ENCODE data around the gene LGALS12. TPM values are rescaled to one million over a fixed set of nuclear protein-coding genes. Genes with fewer than 3 reads are reported as not detected.

LGALS12 gene
- total RNA-seq, 2 donors from 2014 or later: 2.9 TPM; not detected in 1

DNA sequence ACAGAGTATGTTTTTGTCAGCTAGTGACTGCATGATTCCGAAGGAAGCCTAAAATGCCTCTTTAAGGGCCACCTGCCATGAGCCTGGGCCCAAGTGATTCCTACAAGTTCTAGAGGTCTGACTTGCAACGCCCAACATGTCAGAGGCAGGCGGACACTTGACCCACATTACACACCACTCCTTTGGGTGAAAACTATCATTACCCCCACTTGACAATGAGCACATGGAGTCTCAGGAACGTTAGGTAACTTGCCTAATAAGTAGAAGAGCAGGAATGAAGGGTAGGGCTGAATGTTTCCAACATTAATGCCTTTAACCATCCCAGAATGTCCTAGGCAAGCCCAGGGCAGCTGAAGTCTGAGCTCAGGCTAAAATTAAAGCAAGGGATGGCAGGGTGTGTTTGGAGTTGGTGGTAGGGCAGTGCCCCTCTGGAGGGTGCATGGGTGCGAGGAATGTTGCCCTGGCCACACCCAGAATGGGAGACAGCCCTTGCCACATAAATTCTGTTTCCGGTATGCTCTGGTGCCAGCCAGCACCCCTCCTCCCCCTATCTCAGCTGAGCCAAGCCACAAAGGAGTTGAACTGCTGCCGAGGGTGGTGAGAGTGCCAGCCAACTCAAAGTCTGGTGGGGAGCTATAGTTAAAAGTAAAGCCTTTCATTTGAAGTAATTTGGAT lies 54.8 kb downstream of the LGALS12 start:
- no peaks in the 10 kb centered on the region for H3K27me3 ChIP-seq
- peak overlapping the region in 1 of 2 donors; percentile 8 for H3K27ac ChIP-seq
- peak; percentile 50 for DNase-seq (ENCODE audit: low spot score)
- TF ChIP-seq, protein P1, sequence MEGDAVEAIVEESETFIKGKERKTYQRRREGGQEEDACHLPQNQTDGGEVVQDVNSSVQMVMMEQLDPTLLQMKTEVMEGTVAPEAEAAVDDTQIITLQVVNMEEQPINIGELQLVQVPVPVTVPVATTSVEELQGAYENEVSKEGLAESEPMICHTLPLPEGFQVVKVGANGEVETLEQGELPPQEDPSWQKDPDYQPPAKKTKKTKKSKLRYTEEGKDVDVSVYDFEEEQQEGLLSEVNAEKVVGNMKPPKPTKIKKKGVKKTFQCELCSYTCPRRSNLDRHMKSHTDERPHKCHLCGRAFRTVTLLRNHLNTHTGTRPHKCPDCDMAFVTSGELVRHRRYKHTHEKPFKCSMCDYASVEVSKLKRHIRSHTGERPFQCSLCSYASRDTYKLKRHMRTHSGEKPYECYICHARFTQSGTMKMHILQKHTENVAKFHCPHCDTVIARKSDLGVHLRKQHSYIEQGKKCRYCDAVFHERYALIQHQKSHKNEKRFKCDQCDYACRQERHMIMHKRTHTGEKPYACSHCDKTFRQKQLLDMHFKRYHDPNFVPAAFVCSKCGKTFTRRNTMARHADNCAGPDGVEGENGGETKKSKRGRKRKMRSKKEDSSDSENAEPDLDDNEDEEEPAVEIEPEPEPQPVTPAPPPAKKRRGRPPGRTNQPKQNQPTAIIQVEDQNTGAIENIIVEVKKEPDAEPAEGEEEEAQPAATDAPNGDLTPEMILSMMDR (IDR thresholded peaks at IDR 0.05): no peak
- H3K9me3 ChIP-seq: no peaks in the 10 kb centered on the region
- no peak overlapping the region for H3K4me3 ChIP-seq
- H3K36me3 ChIP-seq: no peaks in the 10 kb centered on the region
- peaks cover 0 to 5% of the 10 kb centered on the region in 2 donors for H3K4me1 ChIP-seq

DNA sequence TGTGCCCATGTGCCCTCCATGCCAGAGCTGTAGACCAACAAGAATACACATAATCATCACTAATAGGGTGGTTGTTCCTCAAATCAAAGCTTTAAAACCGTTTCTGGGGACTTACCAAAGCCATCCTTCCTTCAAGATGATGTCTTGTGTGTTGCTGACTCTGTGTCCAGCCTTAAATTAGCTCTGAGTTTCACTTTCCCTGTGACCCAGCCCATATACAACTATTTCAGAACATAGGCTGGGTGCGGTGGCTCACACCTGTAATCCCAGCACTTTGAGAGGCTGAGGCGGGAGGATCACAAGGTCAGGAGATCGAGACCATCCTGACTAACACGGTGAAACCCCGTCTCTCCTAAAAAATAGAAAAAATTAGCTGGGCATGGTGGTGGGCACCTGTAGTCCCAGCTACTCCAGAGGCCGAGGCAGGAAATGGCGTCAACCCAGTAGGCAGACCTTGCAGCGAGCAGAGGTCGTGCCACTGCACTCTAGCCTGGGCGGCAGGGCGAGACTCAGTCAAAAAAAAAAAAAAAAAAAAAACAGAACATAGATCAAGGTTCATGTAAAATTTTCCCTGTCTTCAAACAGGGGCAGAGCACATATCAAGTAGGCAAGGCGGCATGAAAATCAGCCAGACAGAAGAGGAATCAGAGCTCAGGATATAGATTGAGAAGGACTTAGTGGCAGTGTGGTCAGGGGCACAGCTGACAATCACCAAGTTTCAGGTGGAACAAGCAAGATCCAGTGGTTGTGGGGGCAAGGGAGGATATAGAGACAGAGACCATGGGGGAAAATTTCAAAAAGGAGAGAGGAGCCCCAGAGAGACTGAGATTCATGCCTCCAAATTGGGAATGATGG lies 57.5 kb downstream of the LGALS12 start, which contains the start of gene PLAAT2:
TSS of gene PLAAT2 (minus strand) at position 179 of the 855 bp plus-strand sequence. CDS start at position 124, 55 bp downstream.
- TF ChIP-seq, protein P1 (IDR thresholded peaks at IDR 0.05): no peak
- DNase-seq (ENCODE audit: low spot score): peak; percentile 2

GRCh38 chr11:63564056-63564774 lies 58.3 kb downstream of the LGALS12 start:
- Histone ChIP-seq H3K27me3 (no peaks in the 10 kb centered on the region), H3K4me3 (no peak overlapping the region), H3K4me1 (peaks cover 0 to 31% of the 10 kb centered on the region in 2 donors), H3K27ac (no peak overlapping the region), H3K36me3 (no peaks in the 10 kb centered on the region), H3K9me3 (no peaks in the 10 kb centered on the region)
- TF ChIP-seq, protein P1 (IDR thresholded peaks at IDR 0.05): no peak
- DNase-seq (ENCODE audit: low spot score): no peak

More for the DNA sequence above, 57.5 kb downstream of the LGALS12 start, which contains the start of gene PLAAT2:
- H3K36me3 ChIP-seq: no peaks in the 10 kb centered on the region
- peaks cover 0 to 23% of the 10 kb centered on the region in 2 donors for H3K4me1 ChIP-seq
- H3K27me3 ChIP-seq: no peaks in the 10 kb centered on the region
- no peak within 1 kb of the TSS for H3K27ac ChIP-seq
- H3K4me3 ChIP-seq: no peak within 1 kb of the TSS
- H3K9me3 ChIP-seq: no peaks in the 10 kb centered on the region

DNA sequence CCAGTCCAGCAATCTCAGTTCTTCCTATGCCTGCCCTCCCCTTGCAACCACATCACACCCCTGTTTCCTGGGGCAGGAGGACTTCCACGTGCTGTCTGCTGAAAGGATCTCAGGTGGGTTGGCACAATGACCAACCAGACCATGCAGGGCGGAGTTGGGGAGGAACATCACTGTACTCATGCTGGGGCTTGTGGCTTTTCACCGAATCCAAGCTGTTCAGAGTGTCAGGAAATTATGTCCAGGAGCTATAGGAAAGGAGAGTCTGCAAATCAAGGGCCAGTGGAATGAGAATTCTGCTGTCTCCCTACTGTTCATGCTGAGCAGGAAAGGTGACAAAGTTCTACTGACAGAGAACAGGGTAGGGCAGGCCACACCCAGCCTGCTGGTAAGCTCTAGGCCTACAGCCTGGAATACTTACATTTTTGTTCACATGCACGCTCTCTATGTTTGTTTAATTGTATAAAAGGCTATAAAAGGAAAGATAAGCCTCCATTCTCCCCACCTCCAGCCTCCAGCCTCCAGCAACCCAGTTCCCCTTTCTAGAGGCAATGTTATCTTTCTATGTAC lies 59.0 kb downstream of the LGALS12 start:
- Histone ChIP-seq H3K9me3 (no peaks in the 10 kb centered on the region), H3K27ac (no peak overlapping the region), H3K27me3 (no peaks in the 10 kb centered on the region), H3K4me1 (peaks cover 0 to 31% of the 10 kb centered on the region in 2 donors), H3K36me3 (no peaks in the 10 kb centered on the region), H3K4me3 (no peak overlapping the region)
- TF ChIP-seq, protein P1 (IDR thresholded peaks at IDR 0.05): no peak
- no peak for DNase-seq (ENCODE audit: low spot score)

Other genes with a start within 250 kb of the LGALS12 start
- not detected for gene SLC22A9, start 136.3 kb upstream of the LGALS12 start, total RNA-seq
- 1 to 10 TPM; 4.0 to 5.3 TPM for gene PLAAT5, start 14.9 kb upstream of the LGALS12 start, total RNA-seq
- 10 to 100 TPM; 11.3 to 18.2 TPM for gene PLAAT4, start 30.7 kb downstream of the LGALS12 start, total RNA-seq
- gene PLAAT2, start 57.3 kb downstream of the LGALS12 start, total RNA-seq: not detected
- 100 to 1,000 TPM; 111 TPM for gene PLAAT3, start 108.3 kb downstream of the LGALS12 start, total RNA-seq
- gene ATL3, start 165.3 kb downstream of the LGALS12 start, total RNA-seq: 10 to 100 TPM; 17.9 to 33.5 TPM
- gene RTN3, start 175.4 kb downstream of the LGALS12 start, total RNA-seq: 10 to 100 TPM; 64.4 to 96.3 TPM

Measured in right atrium auricular region (tissue), 2 donors.